ENCODE results near the gene TEX48.

- TF ChIP-seq POLR2A (IDR thresholded peaks at IDR 0.05) = no peak
- TF ChIP-seq, protein P1, sequence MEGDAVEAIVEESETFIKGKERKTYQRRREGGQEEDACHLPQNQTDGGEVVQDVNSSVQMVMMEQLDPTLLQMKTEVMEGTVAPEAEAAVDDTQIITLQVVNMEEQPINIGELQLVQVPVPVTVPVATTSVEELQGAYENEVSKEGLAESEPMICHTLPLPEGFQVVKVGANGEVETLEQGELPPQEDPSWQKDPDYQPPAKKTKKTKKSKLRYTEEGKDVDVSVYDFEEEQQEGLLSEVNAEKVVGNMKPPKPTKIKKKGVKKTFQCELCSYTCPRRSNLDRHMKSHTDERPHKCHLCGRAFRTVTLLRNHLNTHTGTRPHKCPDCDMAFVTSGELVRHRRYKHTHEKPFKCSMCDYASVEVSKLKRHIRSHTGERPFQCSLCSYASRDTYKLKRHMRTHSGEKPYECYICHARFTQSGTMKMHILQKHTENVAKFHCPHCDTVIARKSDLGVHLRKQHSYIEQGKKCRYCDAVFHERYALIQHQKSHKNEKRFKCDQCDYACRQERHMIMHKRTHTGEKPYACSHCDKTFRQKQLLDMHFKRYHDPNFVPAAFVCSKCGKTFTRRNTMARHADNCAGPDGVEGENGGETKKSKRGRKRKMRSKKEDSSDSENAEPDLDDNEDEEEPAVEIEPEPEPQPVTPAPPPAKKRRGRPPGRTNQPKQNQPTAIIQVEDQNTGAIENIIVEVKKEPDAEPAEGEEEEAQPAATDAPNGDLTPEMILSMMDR (IDR thresholded peaks at IDR 0.05) = no peak
Measured at GRCh38 chr9:114684036-114684435, 2.0 kb upstream of the TEX48 start.

All from tibial nerve (tissue), 3 donors.